HG02840 (cell line): ENCODE measurements around the gene PPP1R3F.
"Not testable (repeated sequence)": the region's sequence is repeated elsewhere in the genome, so short reads cannot be mapped to it uniquely, and the experiment has no call there.

Source experiments
- ATAC-seq: cut with Tn5 transposase; IDR thresholded peaks from one replicate; pipeline ENCODE4 v1.9.1; 2021; ENCODE audit warnings: mild to moderate bottlenecking, moderate library complexity, moderate number of reproducible peaks; ENCODE audit not compliant: unreplicated experiment, low FRiP score

Gene PPP1R3F

GRCh38 chrX:49309401-49309981 lies 39.9 kb downstream of the PPP1R3F start:
- no peak for ATAC-seq

DNA sequence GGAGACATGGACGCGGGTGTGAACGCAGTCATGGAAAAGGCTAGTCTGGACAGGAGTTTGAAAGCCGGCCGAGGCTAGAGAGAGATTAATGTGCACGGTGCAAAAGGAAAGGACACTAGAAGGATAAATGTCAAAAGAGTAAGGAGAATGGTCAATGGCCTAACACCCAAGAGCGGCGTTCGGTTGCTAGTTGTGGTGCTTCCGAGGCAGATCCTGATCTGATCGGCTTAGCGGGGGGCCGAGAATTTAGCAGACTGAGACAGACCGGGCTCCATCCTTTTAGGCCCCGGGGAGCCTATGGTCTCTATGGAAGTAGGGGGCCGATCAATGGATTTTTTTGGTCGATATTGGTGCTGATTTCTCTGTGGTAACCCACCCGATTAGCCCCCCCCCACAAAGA lies 40.8 kb downstream of the PPP1R3F start:
- no peak for ATAC-seq

GRCh38 chrX:49312176-49312575 lies 42.6 kb downstream of the PPP1R3F start:
- no peak for ATAC-seq

DNA sequence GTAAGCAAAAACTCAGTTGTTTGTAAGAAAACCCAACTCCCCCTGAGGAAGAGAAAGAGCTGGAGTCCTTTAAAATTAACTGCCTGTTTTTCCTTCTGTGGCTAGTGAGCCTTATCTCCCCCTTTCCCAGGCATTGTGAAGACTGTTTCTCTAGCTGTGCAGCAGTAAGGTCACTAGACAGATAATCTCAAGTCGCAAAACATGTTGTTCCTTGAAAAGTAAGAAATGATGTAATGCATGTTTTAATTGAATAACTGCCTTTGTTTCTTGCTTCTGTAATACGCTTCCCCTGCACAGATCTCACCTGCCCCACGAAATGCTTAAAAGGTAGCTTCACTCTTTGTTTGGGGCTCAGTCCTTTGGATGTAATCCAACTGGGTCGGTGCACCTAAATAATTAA lies 46.5 kb downstream of the PPP1R3F start:
- no peak for ATAC-seq

GRCh38 chrX:49321737-49322136 lies 52.1 kb downstream of the PPP1R3F start, which contains the start of gene GAGE12J:
Gene GAGE12J, plus strand, starts transcription at chrX:49322037. Its CDS starts 1,157 bp downstream, at chrX:49323194.
- not testable (repeated sequence) for ATAC-seq

DNA sequence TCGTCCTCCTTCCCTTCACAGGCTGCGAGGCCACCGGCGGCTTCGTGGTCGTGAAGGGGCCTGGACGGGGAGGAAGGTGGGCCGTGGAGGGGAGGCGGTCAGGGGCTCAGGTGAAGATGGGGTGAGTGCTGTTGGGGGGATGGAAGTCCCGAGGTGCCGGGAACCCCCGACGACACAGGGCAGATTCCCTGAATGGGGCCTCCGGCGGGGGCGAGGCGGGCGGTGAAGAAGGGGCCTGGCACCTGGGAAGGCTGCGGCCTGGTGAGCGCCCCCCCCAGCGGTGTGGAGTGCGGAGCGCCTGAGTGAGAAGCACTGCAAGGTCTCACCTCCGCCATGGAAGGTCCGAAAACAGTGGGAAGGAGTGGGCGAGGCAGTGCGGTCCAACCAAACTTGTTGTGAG lies 52.7 kb downstream of the PPP1R3F start:
- ATAC-seq = not testable (repeated sequence)

DNA sequence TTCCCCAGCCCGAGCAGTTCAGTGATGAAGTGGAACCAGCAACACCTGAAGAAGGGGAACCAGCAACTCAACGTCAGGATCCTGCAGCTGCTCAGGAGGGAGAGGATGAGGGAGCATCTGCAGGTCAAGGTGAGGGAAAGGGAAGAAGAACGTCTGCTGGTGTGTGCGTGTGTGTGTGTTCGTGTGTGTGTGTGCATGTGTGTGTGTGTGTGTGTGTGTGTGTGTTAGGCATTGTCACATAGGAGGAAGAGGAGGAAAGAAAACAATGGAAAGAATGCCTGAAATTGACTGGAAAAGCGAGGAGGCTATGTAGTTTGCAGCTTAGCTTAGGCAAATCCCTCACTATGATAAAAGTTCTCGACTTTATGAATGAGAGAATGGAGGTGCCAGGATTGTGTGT lies 54.1 kb downstream of the PPP1R3F start:
- ATAC-seq = not testable (repeated sequence)

DNA sequence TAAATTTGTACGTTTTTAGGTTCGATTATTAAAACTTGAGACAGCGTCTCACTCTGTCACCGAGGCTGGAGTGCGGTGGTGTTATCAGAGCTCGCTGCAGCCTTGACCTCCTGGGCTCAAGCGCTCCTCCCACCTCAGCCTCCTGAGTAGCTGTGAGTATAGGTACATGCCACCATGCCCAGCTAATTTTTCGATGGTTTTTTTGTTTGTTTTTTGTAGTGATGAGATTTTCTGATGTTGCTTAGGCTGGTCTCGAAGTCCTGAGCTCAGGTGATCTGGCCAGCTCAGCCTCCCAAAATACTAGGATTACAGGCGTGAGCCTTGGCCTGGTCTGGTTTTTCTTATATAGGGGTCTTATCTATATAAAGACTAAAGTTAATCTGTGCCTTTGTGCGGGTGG lies 60.8 kb downstream of the PPP1R3F start:
- ATAC-seq = not testable (repeated sequence)

DNA sequence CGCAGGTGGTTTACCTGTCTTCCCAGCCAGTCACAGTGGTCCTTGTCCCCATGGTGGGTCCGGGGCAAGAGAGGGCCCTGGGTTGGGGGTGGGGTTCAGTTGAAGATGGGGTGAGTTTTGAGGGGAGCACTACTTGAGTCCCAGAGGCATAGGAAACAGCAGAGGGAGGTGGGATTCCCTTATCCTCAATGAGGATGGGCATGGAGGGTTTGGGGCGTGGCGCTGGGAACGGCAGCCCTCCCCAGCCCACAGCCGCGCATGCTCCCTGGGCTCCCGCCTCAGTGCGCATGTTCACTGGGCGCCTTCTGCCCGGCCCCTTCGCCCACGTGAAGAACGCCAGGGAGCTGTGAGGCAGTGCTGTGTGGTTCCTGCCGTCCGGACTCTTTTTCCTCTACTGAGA lies 61.7 kb downstream of the PPP1R3F start, which contains the start of gene GAGE13:
Gene GAGE13, plus strand, starts transcription at position 301 of the 400 bp plus-strand sequence. CDS start 1,156 bp downstream, outside the sequence.
- ATAC-seq = not testable (repeated sequence)

DNA sequence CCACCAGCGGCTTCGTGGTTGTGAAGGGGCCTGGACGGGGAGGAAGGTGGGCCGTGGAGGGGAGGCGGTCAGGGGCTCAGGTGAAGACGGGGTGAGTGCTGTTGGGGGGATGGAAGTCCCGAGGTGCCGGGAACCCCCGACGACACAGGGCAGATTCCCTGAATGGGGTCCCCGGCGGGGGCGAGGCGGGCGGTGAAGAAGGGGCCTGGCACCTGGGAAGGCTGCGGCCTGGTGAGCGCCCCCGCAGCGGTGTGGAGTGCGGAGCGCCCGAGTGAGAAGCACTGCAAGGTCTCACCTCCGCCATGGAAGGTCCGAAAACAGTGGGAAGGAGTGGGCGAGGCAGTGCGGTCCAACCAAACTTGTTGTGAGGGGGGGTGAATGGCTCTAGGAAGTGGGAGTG lies 62.2 kb downstream of the PPP1R3F start:
- ATAC-seq = not testable (repeated sequence)
